HepG2 (cell line): Measurements from ENCODE around the gene SLC8B1. TPM values are rescaled to one million over a fixed set of nuclear protein-coding genes. Genes with fewer than 3 reads are reported as not detected.

Source experiments
- ATAC-seq: fragments of 200-7000 bp; cut with Tn5 transposase; 3 replicates; pipeline ENCODE4 v1.9.1; 2020; ENCODE audit warnings: mild to moderate bottlenecking, moderate library complexity
- BruUV-seq: library from RNA; stranded (reverse); fragments of 400-500 nt; replicated peaks from 2 replicates; lab custom pipeline; 2021; lab: Mats Ljungman, UMichigan
- CTCF ChIA-PET: fragments of 300-600 bp; formaldehyde crosslinking; extraction: SDS; loops from one replicate; lab custom pipeline; 2021; ENCODE audit warnings: low total read pairs, inconsistent platforms, low intra/inter-chr PET ratio; lab: Yijun Ruan, JAX
- POLR2A ChIA-PET: fragments of 350-600 bp; sonication (Branson Sonifier 250); formaldehyde crosslinking; loops from one replicate; lab custom pipeline; 2020; ENCODE audit warnings: antibody characterized with exemption, inconsistent platforms; lab: Yijun Ruan, JAX
- DNase-seq: peaks from one replicate; pipeline ENCODE4 v3.0.0-alpha.2; 2015; ENCODE audit warnings: low spot score
- FAIRE-seq: peaks from 3 replicates; lab custom pipeline; 2011; peaks lifted over from hg19 to GRCh38; lab: Jason Lieb, UNC
- H2AFZ ChIP-seq: one replicate; pipeline ENCODE4 v1.6.1; 2011; ENCODE audit warnings: low read length, inconsistent platforms
- H3K27ac ChIP-seq: fragments of 300-600 bp; 3 replicates; pipeline ENCODE4 v1.8.0; 2011; ENCODE audit warnings: mixed run types, mild to moderate bottlenecking, mixed read lengths, low read length, inconsistent platforms; ENCODE audit not compliant: insufficient read depth; ENCODE audit errors: extremely low read length
- H3K27me3 ChIP-seq, 2 experiments: fragments of 200-600 bp in 1 of 2; 2 replicates in 1 of 2; 3 replicates in 1 of 2; pipeline versions ENCODE4 v1.6.0 to v1.8.0; 2011; ENCODE audit warnings: low read length in 2 of 2, mild to moderate bottlenecking in 2 of 2, moderate library complexity in 2 of 2, inconsistent platforms in 1 of 2; ENCODE audit not compliant: insufficient read depth in 2 of 2, control insufficient read depth in 1 of 2
- H3K36me3 ChIP-seq, 2 experiments: fragments of 200-600 bp in 1 of 2; replicated peaks in 1 of 2; 2 replicates in 1 of 2; 3 replicates in 1 of 2; pipeline versions ENCODE4 v1.5.1 to v1.8.0; 2011; ENCODE audit warnings: low read length in 2 of 2, inconsistent platforms in 1 of 2; ENCODE audit not compliant: insufficient read depth in 2 of 2, control insufficient read depth in 1 of 2
- H3K4me1 ChIP-seq: 2 replicates; pipeline ENCODE4 v1.5.1; 2012; ENCODE audit warnings: low read length, inconsistent platforms; ENCODE audit not compliant: insufficient read depth
- H3K4me2 ChIP-seq: 2 replicates; pipeline ENCODE4 v1.6.0; 2011; ENCODE audit warnings: low read depth, low read length, inconsistent platforms
- H3K4me3 ChIP-seq, 3 experiments: fragments of 200-600 bp in 1 of 3; sonication (generic), shearing (Covaris generic) in 1 of 3; replicated peaks in 1 of 3; 2 replicates each; pipeline ENCODE4 v1.5.1; 2011 to 2016; ENCODE audit warnings: low read length in 3 of 3, inconsistent platforms in 2 of 3, low read depth in 2 of 3, mild to moderate bottlenecking in 2 of 3, control low read depth in 1 of 3, mixed read lengths in 1 of 3; ENCODE audit not compliant: insufficient read depth in 1 of 3
- H3K79me2 ChIP-seq: one replicate; pipeline ENCODE4 v1.6.1; 2011; ENCODE audit warnings: low read length, inconsistent platforms; ENCODE audit not compliant: insufficient read depth
- H3K9ac ChIP-seq: 2 replicates; pipeline ENCODE4 v1.6.0; 2011; ENCODE audit warnings: mild to moderate bottlenecking, low read depth, low read length, inconsistent platforms; ENCODE audit not compliant: insufficient read depth
- H3K9me3 ChIP-seq: 2 replicates; pipeline ENCODE4 v1.5.1; 2012; ENCODE audit warnings: mild to moderate bottlenecking, low read length
- H4K20me1 ChIP-seq: 2 replicates; pipeline ENCODE4 v1.6.0; 2011; ENCODE audit warnings: inconsistent platforms, mild to moderate bottlenecking, low read length, moderate library complexity; ENCODE audit not compliant: insufficient read depth
- CREB1 ChIP-seq, 2 experiments: fragments of 450-650 bp in 1 of 2; IDR thresholded peaks; 2 replicates each; pipeline ENCODE4 v1.6.1; 2016 to 2017; ENCODE audit warnings: control low read depth in 1 of 2, mild to moderate bottlenecking in 1 of 2, missing compliant biosample characterization in 1 of 2, missing genetic modification characterization in 1 of 2
- HDAC1 ChIP-seq: sonication (generic); formaldehyde crosslinking; IDR thresholded peaks from 2 replicates; pipeline ENCODE4 v1.5.1; 2020; ENCODE audit warnings: mild to moderate bottlenecking, missing genetic modification reagents
- HNF1B ChIP-seq: sonication (generic); formaldehyde crosslinking; IDR thresholded peaks from 2 replicates; pipeline ENCODE4 v1.5.1; 2020; ENCODE audit warnings: mild to moderate bottlenecking, moderate library complexity, missing genetic modification reagents
- JARID2 ChIP-seq: sonication (generic); formaldehyde crosslinking; IDR thresholded peaks from 2 replicates; pipeline ENCODE4 v1.8.1; 2023; ENCODE audit warnings: missing genetic modification reagents, inconsistent platforms; ENCODE audit not compliant: insufficient replicate concordance
- MXD4 ChIP-seq: IDR thresholded peaks from 2 replicates; pipeline ENCODE4 v1.6.1; 2016; ENCODE audit warnings: mild to moderate bottlenecking, missing biosample characterization, missing genetic modification reagents
- NAIF1 ChIP-seq: sonication (generic); formaldehyde crosslinking; IDR thresholded peaks from 2 replicates; pipeline ENCODE4 v1.5.0; 2020; ENCODE audit warnings: mild to moderate bottlenecking, missing genetic modification reagents, borderline replicate concordance
- NFATC3 ChIP-seq: sonication (generic); formaldehyde crosslinking; IDR thresholded peaks from 2 replicates; pipeline ENCODE4 v1.5.1; 2020; ENCODE audit warnings: mild to moderate bottlenecking, missing genetic modification reagents
- PITX1 ChIP-seq: sonication (generic); formaldehyde crosslinking; IDR thresholded peaks from 2 replicates; pipeline ENCODE4 v1.5.1; 2020; ENCODE audit warnings: mild to moderate bottlenecking, missing genetic modification reagents
- POGZ ChIP-seq: sonication (generic); formaldehyde crosslinking; IDR thresholded peaks from 2 replicates; pipeline ENCODE4 v1.4.0; 2020; ENCODE audit warnings: mild to moderate bottlenecking, missing genetic modification reagents
- POLR2AphosphoS5 ChIP-seq: IDR thresholded peaks from 2 replicates; pipeline ENCODE4 v1.6.1; 2012; ENCODE audit warnings: low read depth, low read length
- ZSCAN30 ChIP-seq: sonication (generic); formaldehyde crosslinking; IDR thresholded peaks from 2 replicates; pipeline ENCODE4 v1.5.0; 2020; ENCODE audit warnings: mild to moderate bottlenecking, missing genetic modification reagents
- WGBS: methylation state at CpG from one replicate; pipeline ENCODE4 v1.1.6; 2017; ENCODE audit warnings: low lambda C conversion rate; 5-methylcytosine and 5-hydroxymethylcytosine counted together
- in situ Hi-C: cut with HindIII; loops from 2 replicates; pipeline ENCODE4 v1.10.0; 2017; ENCODE audit warnings: low pct_unique_long_range_greater_than_20kb; ENCODE audit not compliant: extremely low pct_ligation_motif_present
- intact Hi-C: fragments of 100-400 bp; cut with micrococcal nuclease; formaldehyde crosslinking; loops from one replicate; pipeline ENCODE4 v1.10.0; 2022; ENCODE audit not compliant: unreplicated experiment
- polyA plus RNA-seq, 8 experiments: library from polyadenylated mRNA; depleted of rRNA in 3 of 8; stranded (reverse) in 7 of 8; unstranded in 1 of 8; fragments of >200 nt; fragmentation: Illumina TruSeq in 4 of 8; extraction: Trizol in 4 of 8; gene quantifications; 2 replicates each; pipeline versions ENCODE4 v1.2.1 to v1.2.3, GENCODE V29; 2011 to 2016; ENCODE audit warnings: low read depth in 4 of 8, missing spikeins in 1 of 8, mixed read lengths in 1 of 8; ENCODE audit not compliant: insufficient read depth in 1 of 8
- total RNA-seq, 5 experiments: library from RNA; depleted of rRNA; stranded (reverse); fragments of >200 nt; fragmentation: Illumina TruSeq; extraction: Trizol; gene quantifications; 2 replicates each; pipeline ENCODE4 v1.2.3, GENCODE V29; 2016; ENCODE audit warnings: low read depth in 1 of 5
- TF ChIP-seq, protein P1 (sequence below): sonication (generic); formaldehyde crosslinking; IDR thresholded peaks from 2 replicates; pipeline ENCODE4 v1.8.1; 2022; ENCODE audit warnings: low read depth, mild to moderate bottlenecking, missing genetic modification reagents

The SLC8B1 gene
- total and polyA plus RNA-seq, 2 of the 13 experiments (the other 11 are each of a cell fraction or from before 2014, with no cell fraction given), result 6.8 to 8.0 TPM

GRCh38 chr12:113292547-113292946 is 42.4 kb downstream of the SLC8B1 start (continued):
- TF ChIP-seq POGZ (CRISPR knock-in tag) (no peak), HNF1B (CRISPR knock-in tag) (no peak), NAIF1 (CRISPR knock-in tag) (no peak)

- ChIA-PET POLR2A (no interaction called here), CTCF (no interaction called here)
- in situ Hi-C loops, result no loop called here
- 87% methylated on average over 6 of the region's 6 CpGs for WGBS
- H3K4me3 ChIP-seq, result no peak overlapping the region
- H3K9ac ChIP-seq, result no peak overlapping the region
- peaks cover 4% of the 10 kb centered on the region for H3K4me1 ChIP-seq
- no peak for TF ChIP-seq ZSCAN30 (CRISPR knock-in tag)
- no peak for TF ChIP-seq CREB1 (IDR thresholded peaks at IDR 0.05)
- no peak for TF ChIP-seq CREB1 (CRISPR knock-in tag; IDR thresholded peaks at IDR 0.05)
- TF ChIP-seq PITX1 (CRISPR knock-in tag), result no peak
- no peak for TF ChIP-seq NFATC3 (CRISPR knock-in tag)
- TF ChIP-seq MXD4 (CRISPR knock-in tag), result no peak
- TF ChIP-seq HDAC1, result no peak
- no peak for TF ChIP-seq POLR2AphosphoS5
- TF ChIP-seq, protein P1, sequence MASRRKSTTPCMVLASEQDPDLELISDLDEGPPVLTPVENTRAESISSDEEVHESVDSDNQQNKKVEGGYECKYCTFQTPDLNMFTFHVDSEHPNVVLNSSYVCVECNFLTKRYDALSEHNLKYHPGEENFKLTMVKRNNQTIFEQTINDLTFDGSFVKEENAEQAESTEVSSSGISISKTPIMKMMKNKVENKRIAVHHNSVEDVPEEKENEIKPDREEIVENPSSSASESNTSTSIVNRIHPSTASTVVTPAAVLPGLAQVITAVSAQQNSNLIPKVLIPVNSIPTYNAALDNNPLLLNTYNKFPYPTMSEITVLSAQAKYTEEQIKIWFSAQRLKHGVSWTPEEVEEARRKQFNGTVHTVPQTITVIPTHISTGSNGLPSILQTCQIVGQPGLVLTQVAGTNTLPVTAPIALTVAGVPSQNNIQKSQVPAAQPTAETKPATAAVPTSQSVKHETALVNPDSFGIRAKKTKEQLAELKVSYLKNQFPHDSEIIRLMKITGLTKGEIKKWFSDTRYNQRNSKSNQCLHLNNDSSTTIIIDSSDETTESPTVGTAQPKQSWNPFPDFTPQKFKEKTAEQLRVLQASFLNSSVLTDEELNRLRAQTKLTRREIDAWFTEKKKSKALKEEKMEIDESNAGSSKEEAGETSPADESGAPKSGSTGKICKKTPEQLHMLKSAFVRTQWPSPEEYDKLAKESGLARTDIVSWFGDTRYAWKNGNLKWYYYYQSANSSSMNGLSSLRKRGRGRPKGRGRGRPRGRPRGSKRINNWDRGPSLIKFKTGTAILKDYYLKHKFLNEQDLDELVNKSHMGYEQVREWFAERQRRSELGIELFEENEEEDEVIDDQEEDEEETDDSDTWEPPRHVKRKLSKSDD (CRISPR knock-in tag), result no peak
- no peak for TF ChIP-seq JARID2 (CRISPR knock-in tag)
- no peak overlapping the region for H3K27ac ChIP-seq
- no peaks in the 10 kb centered on the region for H3K9me3 ChIP-seq
- no peaks in the 10 kb centered on the region for H3K27me3 ChIP-seq
- no peak overlapping the region for H3K4me2 ChIP-seq
- H4K20me1 ChIP-seq, result no peaks in the 10 kb centered on the region
- ATAC-seq (no peak), DNase-seq (no peak), FAIRE-seq (no peak)
- BruUV-seq, result no TSS peak
- intact Hi-C loops, result no loop called here
- H3K79me2 ChIP-seq, result no peaks in the 10 kb centered on the region
- no peak overlapping the region for H2AFZ ChIP-seq
- peaks cover 11 to 15% of the 10 kb centered on the region in 2 experiments; a peak in 4 of 5 replicates for H3K36me3 ChIP-seq
Measured at GRCh38 chr12:113292091-113292490, 42.8 kb downstream of the SLC8B1 start.
